NCI-H2029 (cell line): ENCODE data around the gene OSTF1.

Experiments
- DNase-seq: peaks from one replicate; lab custom pipeline; 2025; lab: John Stamatoyannopoulos, UW

The OSTF1 gene

DNA sequence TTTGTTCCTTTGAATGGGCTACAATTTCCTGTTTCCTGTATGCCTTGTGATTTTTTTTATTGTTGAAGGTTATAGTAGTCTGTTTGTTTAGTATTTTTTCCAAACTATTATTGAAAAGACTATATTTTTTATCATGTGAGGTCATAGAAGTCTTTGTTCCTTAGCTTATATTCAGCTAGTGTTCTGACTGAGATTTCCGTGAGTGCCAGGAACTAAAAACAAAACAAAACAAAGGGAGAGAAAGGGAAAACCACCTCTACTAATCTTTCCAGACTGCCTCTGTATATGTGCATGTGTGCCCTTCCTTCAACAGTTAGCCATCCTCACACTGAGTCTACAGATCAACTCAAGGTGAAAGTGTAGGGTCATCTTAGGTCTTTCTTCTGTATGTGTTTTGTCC is 79.0 kb downstream of the OSTF1 start:
- no peak for DNase-seq

DNA sequence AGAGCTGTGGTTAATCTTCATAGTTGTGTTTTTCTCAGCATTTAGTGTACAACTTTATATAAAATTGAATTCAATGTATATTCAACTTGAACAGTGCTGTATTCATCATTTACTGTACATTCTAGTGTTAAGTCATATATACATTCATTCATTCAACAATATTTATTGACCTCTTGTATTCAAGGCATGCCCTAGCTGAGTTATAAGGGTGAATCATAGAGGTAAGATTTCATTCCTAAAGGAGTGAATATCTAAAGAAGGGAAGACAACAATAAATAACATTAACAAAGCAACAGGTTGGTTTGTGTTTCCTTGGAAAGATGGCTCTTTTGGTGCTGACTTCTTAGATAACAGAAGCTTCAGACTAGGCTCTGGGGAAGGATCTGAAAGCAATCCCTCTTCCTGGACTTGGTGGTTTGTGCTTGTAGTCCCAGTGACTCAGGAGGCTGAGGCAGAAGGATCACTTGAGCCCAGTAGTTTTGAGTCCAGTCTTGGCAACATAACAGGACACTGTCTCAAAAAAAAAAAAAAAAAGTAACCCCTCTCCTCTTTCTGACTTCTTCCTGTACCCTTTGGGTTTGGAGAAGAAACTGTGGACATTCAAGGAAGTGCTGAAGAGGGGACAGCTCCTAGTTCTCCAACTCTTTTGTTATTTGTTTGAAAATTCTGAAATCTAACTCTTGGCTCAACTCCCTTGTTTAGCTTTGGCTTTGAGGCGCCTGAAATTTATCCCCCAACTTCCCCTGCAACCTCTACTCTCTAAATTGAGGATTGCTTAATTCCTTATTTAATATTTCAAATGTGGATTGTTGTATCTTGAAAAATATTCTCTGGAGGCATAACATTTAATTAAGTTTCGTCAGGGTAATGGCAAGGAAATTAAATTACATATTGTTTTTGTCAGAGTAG is 80.2 kb downstream of the OSTF1 start:
- DNase-seq: no peak

DNA sequence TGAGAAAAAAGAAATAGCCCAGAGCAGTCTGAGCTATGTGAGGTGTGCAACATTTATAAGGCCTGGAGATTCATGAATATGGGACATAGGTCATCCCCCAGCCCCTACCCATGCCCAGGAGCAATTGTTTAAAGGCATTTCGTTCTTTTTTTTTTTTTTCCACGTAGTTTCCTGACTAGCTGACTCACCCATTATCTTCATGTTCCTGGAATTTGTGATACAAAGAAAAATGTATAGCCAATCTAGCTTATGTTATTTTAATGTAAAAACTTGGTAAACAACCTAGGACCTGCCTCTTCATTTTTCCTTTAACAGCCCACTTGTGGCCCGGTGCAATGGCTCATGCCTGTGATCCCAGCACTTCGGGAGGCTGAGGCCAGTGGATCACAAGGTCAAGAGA is 81.3 kb downstream of the OSTF1 start:
- DNase-seq: no peak

DNA sequence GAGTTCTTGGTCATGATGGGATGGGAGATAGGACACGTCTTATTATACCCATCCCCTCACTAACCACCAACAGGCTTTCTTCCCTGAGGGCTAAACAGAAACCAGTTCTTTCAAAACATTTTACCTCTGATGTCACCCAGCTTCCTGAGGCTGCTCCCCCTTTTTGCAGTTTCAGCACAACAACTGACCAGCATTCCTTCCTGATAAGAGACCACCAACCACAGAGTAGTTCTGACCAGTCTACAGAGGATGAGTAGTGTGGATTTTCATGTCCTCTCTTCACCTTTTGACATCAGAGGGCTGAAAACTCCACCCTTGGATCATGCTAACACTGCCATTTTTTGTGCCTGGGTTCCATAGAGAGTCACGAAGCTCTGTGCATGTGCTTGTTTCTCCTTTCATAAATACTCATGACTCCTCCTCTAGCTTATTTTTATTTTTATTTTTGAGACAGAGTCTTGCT is 82.6 kb downstream of the OSTF1 start:
- DNase-seq: no peak

- DNase-seq: no peak
Measured at GRCh38 chr9:75175395-75175794, 87.1 kb downstream of the OSTF1 start.

- no peak for DNase-seq
Measured at GRCh38 chr9:75176037-75176436, 87.7 kb downstream of the OSTF1 start.

DNA sequence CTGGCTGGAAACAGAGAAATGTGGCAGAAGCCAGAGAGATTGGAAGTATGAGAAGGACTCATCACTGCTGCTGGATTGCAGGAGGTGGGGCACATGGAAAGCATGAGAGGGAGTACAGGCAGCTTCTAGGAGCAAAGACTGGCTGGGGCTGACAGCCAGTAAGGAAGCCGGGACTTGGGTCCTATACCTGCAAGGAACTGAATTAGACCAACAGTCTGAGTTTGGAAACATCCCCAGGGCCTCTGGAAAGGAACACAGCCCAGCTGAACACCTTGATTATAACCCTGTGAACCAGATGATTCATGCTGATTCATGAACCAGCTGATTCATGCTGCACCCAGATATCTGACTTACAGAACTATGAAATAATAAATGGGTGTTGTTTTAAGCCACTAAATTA is 93.4 kb downstream of the OSTF1 start:
- DNase-seq: no peak

DNA sequence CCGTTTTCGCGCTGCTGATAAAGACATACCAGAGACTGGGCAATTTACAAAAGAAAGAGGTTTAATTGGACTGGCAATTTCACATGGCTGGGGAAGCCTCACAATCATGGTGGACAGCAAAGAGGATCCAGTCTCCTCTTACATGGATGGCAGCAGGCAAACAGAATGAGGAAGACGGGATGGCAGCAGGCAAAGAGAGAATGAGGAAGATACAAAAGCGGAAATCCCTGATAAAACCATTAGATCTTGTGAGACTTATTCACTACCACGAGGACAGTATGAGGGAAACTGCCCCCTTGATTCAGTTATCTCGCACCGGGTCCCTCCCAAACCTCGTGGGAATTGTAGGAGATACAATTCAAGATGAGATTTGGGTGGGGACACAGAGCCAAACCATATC is 95.0 kb downstream of the OSTF1 start:
- DNase-seq: no peak

DNA sequence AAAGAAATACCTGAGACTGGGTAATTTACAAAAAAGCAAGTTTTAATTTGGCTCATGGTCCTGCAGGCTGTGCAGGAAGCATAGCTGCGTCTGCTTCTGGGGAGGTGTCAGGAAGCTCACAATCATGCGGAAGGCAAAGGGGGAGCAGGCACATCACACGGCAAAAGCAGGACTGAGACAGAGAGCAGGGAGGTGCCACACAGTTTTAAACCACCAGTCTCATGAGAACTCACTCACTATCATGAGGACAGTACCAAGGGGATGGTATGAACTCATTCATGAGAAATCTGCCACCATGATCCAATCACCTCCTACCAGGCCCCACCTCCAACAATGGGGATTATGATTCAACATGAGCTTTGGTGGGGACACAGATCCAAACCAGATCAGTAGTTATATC is 96.2 kb downstream of the OSTF1 start:
- no peak for DNase-seq

DNA sequence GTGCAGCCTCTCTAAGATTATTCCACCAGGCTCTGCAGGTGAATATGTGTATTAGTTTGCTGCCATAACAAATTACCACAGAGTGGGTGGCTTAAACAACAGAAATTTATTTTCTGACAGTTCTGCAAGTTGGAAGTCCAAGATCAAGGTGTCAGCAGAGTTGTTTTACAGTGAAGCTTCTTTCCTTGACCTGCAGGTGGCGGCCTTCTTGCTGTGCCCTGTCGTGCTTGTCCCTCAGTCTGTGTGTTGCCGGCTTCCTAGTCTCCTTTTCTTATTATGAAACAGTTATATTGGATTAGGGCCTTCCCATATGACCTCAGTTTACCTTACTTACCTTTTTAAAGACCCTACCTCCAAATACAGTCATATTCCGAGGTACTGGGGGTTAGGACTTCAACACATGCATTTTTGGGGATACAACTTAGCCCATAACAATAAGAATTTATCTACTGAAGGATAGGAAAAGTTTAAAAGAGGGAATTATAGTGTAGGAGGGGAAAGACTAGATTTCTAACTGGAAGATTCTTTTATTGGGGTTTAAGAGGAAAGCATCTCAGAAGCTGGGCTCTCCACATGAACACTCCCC is 97.4 kb downstream of the OSTF1 start:
- no peak for DNase-seq

GRCh38 chr9:75186767-75187380 is 98.6 kb downstream of the OSTF1 start:
- DNase-seq: no peak

DNA sequence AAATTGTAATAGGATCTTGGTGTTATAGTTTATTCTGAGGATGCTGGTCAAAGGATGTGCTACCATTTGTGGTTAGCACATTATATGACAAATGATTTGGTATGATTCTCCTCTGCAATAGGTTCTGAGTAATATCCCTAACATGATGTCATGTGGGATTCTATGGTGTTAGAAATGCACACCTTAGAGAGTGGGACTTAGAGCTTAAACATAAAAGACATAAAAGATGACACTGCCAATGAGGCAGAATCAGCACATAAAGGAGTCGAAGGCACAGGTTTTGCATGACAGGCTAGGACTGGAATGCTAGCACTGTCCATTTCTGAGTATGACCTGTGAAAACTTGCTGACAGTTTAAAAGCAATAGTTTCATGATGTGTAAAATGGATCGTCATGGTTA is 100.4 kb downstream of the OSTF1 start:
- no peak for DNase-seq

DNA sequence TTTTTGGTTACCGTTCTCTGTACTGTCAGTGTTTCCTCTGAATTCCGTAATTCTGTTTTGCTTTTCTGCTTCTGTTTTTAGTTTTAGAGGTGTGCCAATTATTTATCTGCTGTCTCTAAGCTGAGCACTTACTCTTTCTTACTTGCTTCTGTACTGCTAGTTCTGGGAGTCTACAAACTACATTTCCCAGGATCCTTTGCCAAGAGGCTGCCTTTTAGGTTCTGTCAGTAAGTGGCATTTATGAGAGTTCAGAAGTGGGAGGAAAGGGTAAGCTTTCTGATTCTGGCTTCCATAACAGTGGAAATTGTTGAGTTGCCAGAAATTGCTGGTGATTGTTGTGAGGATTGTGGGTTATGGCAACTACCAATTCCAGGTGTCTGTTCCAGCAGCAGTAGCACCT is 102.4 kb downstream of the OSTF1 start:
- DNase-seq: no peak
